H9 (cell line): Measurements from ENCODE around the gene NCOA4. TPM values are rescaled to one million over a fixed set of nuclear protein-coding genes. Genes with fewer than 3 reads are reported as not detected.

Source experiments
- DNase-seq: peaks from one replicate; pipeline ENCODE4 v3.0.0-alpha.2; 2017
- H2AFZ ChIP-seq: one replicate; pipeline ENCODE4 v1.6.1; 2013; ENCODE audit warnings: mild to moderate bottlenecking, low read length, control low read depth, moderate library complexity
- H2AK5ac ChIP-seq: 2 replicates; pipeline ENCODE4 v1.6.1; 2013; ENCODE audit warnings: low read length, control low read depth, mixed read lengths; ENCODE audit not compliant: insufficient read length
- H2BK120ac ChIP-seq: one replicate; pipeline ENCODE4 v1.6.1; 2013; ENCODE audit warnings: low read depth, mild to moderate bottlenecking, low read length, control low read depth, inconsistent platforms; ENCODE audit not compliant: poor library complexity, severe bottlenecking
- H2BK12ac ChIP-seq: 2 replicates; pipeline ENCODE4 v1.6.1; 2013; ENCODE audit warnings: low read length, control low read depth, mixed read lengths, low read depth; ENCODE audit not compliant: insufficient read length
- H2BK15ac ChIP-seq: 2 replicates; pipeline ENCODE4 v1.6.1; 2013; ENCODE audit warnings: low read depth, low read length, control low read depth
- H2BK20ac ChIP-seq: one replicate; pipeline ENCODE4 v1.6.1; 2013; ENCODE audit warnings: low read depth, mild to moderate bottlenecking, low read length, control low read depth, inconsistent platforms; ENCODE audit not compliant: poor library complexity, severe bottlenecking
- H2BK5ac ChIP-seq: 2 replicates; pipeline ENCODE4 v1.6.1; 2013; ENCODE audit warnings: low read length, control low read depth, mixed read lengths; ENCODE audit not compliant: insufficient read length
- H3K14ac ChIP-seq: 2 replicates; pipeline ENCODE4 v1.6.1; 2013; ENCODE audit warnings: low read length, control low read depth; ENCODE audit not compliant: insufficient read depth
- H3K18ac ChIP-seq: 2 replicates; pipeline ENCODE4 v1.6.1; 2013; ENCODE audit warnings: low read depth, mild to moderate bottlenecking, mixed read lengths, low read length, control low read depth; ENCODE audit not compliant: insufficient read length
- H3K23ac ChIP-seq: 2 replicates; pipeline ENCODE4 v1.6.1; 2013; ENCODE audit warnings: low read length, control low read depth, mixed read lengths, low read depth; ENCODE audit not compliant: insufficient read length
- H3K23me2 ChIP-seq: 2 replicates; pipeline ENCODE4 v1.6.1; 2013; ENCODE audit warnings: low read depth, mild to moderate bottlenecking, mixed read lengths, low read length, control low read depth; ENCODE audit not compliant: insufficient read length, poor library complexity, severe bottlenecking
- H3K27ac ChIP-seq: 2 replicates; pipeline ENCODE4 v1.5.1; 2013; ENCODE audit warnings: low read length, control low read depth, mixed read lengths, low read depth; ENCODE audit not compliant: insufficient read length
- H3K27me3 ChIP-seq: 2 replicates; pipeline ENCODE4 v1.6.1; 2013; ENCODE audit warnings: low read length, control low read depth, inconsistent platforms; ENCODE audit not compliant: insufficient read depth
- H3K4ac ChIP-seq: 2 replicates; pipeline ENCODE4 v1.6.1; 2013; ENCODE audit warnings: low read depth, mild to moderate bottlenecking, control low read depth, inconsistent platforms, low read length, moderate library complexity
- H3K4me1 ChIP-seq: 2 replicates; pipeline ENCODE4 v1.6.1; 2013; ENCODE audit warnings: low read length, control low read depth, inconsistent platforms; ENCODE audit not compliant: insufficient read depth
- H3K4me2 ChIP-seq: 2 replicates; pipeline ENCODE4 v1.6.1; 2013; ENCODE audit warnings: low read length, control low read depth, mixed read lengths; ENCODE audit not compliant: insufficient read length, insufficient read depth
- H3K56ac ChIP-seq: 2 replicates; pipeline ENCODE4 v1.6.1; 2013; ENCODE audit warnings: low read depth, mild to moderate bottlenecking, mixed read lengths, low read length, control low read depth; ENCODE audit not compliant: insufficient read length
- H3K79me1 ChIP-seq: 2 replicates; pipeline ENCODE4 v1.6.1; 2013; ENCODE audit warnings: low read depth, mild to moderate bottlenecking, moderate library complexity, low read length, control low read depth, inconsistent platforms; ENCODE audit not compliant: insufficient read depth, poor library complexity, severe bottlenecking
- H3K79me2 ChIP-seq: 2 replicates; pipeline ENCODE4 v1.6.1; 2013; ENCODE audit warnings: low read length, control low read depth, inconsistent platforms; ENCODE audit not compliant: insufficient read depth
- H3K9ac ChIP-seq: 2 replicates; pipeline ENCODE4 v1.6.1; 2013; ENCODE audit warnings: low read length, control low read depth, mixed read lengths; ENCODE audit not compliant: insufficient read length; ENCODE audit errors: extremely low read depth
- H3K9me3 ChIP-seq: one replicate; pipeline ENCODE4 v1.6.1; 2013; ENCODE audit warnings: low read depth, low read length, inconsistent platforms; ENCODE audit not compliant: control insufficient read depth
- H3T11ph ChIP-seq: one replicate; pipeline ENCODE4 v1.6.1; 2013; ENCODE audit warnings: mild to moderate bottlenecking, low read length, control low read depth, inconsistent platforms
- H4K20me1 ChIP-seq: one replicate; pipeline ENCODE4 v1.6.1; 2013; ENCODE audit not compliant: control insufficient read depth, insufficient read length, insufficient read depth
- H4K5ac ChIP-seq: 2 replicates; pipeline ENCODE4 v1.6.1; 2013; ENCODE audit warnings: low read depth, mild to moderate bottlenecking, mixed read lengths, low read length, control low read depth; ENCODE audit not compliant: insufficient read length
- H4K8ac ChIP-seq: replicated peaks from 2 replicates; pipeline ENCODE4 v1.6.1; 2013; ENCODE audit warnings: low read length, control low read depth, mixed read lengths, low read depth; ENCODE audit not compliant: insufficient read length
- H4K91ac ChIP-seq: 2 replicates; pipeline ENCODE4 v1.6.1; 2013; ENCODE audit warnings: low read depth, mild to moderate bottlenecking, moderate library complexity, mixed read lengths, low read length, control low read depth; ENCODE audit not compliant: insufficient read length
- H3K27ac Mint-ChIP-seq, 3 experiments: 2 replicates in 2 of 3; 3 replicates in 1 of 3; pipeline ENCODE4 v1.8.0; 2020 to 2021; ENCODE audit warnings: mixed read lengths in 3 of 3, mild to moderate bottlenecking in 1 of 3, moderate library complexity in 1 of 3
- H3K27me3 Mint-ChIP-seq: 2 replicates; pipeline ENCODE4 v1.8.0; 2021; ENCODE audit warnings: low read depth, mild to moderate bottlenecking, moderate library complexity, mixed read lengths
- H3K36me3 Mint-ChIP-seq, 3 experiments: 2 replicates in 2 of 3; 3 replicates in 1 of 3; pipeline ENCODE4 v1.8.0; 2020 to 2021; ENCODE audit warnings: low read depth in 3 of 3, mixed read lengths in 3 of 3; ENCODE audit not compliant: insufficient read depth in 1 of 3
- H3K4me1 Mint-ChIP-seq, 2 experiments: 2 replicates each; pipeline ENCODE4 v1.8.0; 2020; ENCODE audit warnings: mixed read lengths in 2 of 2
- H3K4me3 Mint-ChIP-seq, 2 experiments: 2 replicates in 1 of 2; 3 replicates in 1 of 2; pipeline ENCODE4 v1.8.0; 2020 to 2021; ENCODE audit warnings: mild to moderate bottlenecking in 2 of 2, mixed read lengths in 2 of 2, moderate library complexity in 1 of 2
- H3K9me3 Mint-ChIP-seq, 2 experiments: 2 replicates in 1 of 2; 3 replicates in 1 of 2; pipeline ENCODE4 v1.8.0; 2020; ENCODE audit warnings: mild to moderate bottlenecking in 2 of 2, mixed read lengths in 2 of 2, moderate library complexity in 1 of 2
- total RNA-seq: library from RNA; stranded (reverse); gene quantifications from 2 replicates; pipeline ENCODE4 v1.2.1, GENCODE V29; 2021
- TF ChIP-seq, protein P1 (sequence below): fragments of 200-600 bp; sonication (generic); conservative IDR thresholded peaks from 3 replicates; pipeline ENCODE4 v1.8.0; 2021; ENCODE audit warnings: antibody characterized with exemption, mild to moderate bottlenecking

NCOA4 gene
- total RNA-seq, 1 experiment from 2014 or later, result 83.3 TPM

DNA sequence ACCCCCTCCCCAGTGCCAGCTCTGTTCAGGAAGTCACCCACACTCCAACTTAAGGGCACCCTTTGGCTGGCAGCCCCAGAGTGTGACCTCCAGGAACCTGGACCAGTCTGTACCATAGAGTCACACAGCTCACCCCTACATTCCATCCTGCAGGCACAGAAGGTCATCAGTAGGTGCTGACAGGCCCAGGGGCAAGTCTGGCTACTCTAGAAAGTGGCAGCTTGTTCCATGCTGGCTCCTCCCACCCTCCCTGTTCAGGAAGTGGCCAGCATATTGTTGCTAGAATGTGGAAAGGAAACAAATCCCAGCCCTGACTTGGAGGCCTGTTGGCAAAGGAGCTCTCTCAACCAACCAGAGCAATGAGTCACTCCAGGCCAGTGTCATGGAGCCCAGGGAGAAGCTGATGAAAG, 3.2 kb upstream of the NCOA4 start:
- no peak overlapping the region for H3K4me2 ChIP-seq
- no peak overlapping the region for H2BK5ac ChIP-seq
- H2BK120ac ChIP-seq, result no peak overlapping the region
- no peaks in the 10 kb centered on the region for H3K4me1 ChIP-seq
- H3K79me2 ChIP-seq, result no peaks in the 10 kb centered on the region
- no peak overlapping the region for H3K27ac Mint-ChIP-seq
- H3K4me1 Mint-ChIP-seq, result peaks cover 12 to 19% of the 10 kb centered on the region in 2 experiments
- H3K23ac ChIP-seq, result no peak overlapping the region
- H3K9me3 ChIP-seq, result no peaks in the 10 kb centered on the region
- no peak overlapping the region for H3K4me3 Mint-ChIP-seq
- H3K79me1 ChIP-seq, result no peaks in the 10 kb centered on the region
- no peak overlapping the region for H3K27ac ChIP-seq
- no peak overlapping the region for H2BK15ac ChIP-seq
- H3K9me3 Mint-ChIP-seq, result no peaks in the 10 kb centered on the region
- H3T11ph ChIP-seq, result no peak overlapping the region
- peaks cover 3% of the 10 kb centered on the region for H3K23me2 ChIP-seq
- DNase-seq, result no peak
- no peak overlapping the region for H4K8ac ChIP-seq
- H4K20me1 ChIP-seq, result no peaks in the 10 kb centered on the region
- H4K91ac ChIP-seq, result no peak overlapping the region
- H3K27me3 Mint-ChIP-seq, result 0 out of 2 replicates have a peak, but pooled peaks cover 2% of the 10 kb centered on the region
- no peak overlapping the region for H2BK20ac ChIP-seq
- no peak overlapping the region for H3K4ac ChIP-seq
- H3K18ac ChIP-seq, result no peak overlapping the region
- no peaks in the 10 kb centered on the region for H3K27me3 ChIP-seq
- no peak overlapping the region; the same call in 1 of the 2 replicates for H3K14ac ChIP-seq
- no peak overlapping the region for H4K5ac ChIP-seq
- H3K9ac ChIP-seq, result no peak overlapping the region
- H2BK12ac ChIP-seq, result no peak overlapping the region
- no peak overlapping the region for H2AFZ ChIP-seq
- no peaks in the 10 kb centered on the region for H3K36me3 Mint-ChIP-seq
- TF ChIP-seq, protein P1, sequence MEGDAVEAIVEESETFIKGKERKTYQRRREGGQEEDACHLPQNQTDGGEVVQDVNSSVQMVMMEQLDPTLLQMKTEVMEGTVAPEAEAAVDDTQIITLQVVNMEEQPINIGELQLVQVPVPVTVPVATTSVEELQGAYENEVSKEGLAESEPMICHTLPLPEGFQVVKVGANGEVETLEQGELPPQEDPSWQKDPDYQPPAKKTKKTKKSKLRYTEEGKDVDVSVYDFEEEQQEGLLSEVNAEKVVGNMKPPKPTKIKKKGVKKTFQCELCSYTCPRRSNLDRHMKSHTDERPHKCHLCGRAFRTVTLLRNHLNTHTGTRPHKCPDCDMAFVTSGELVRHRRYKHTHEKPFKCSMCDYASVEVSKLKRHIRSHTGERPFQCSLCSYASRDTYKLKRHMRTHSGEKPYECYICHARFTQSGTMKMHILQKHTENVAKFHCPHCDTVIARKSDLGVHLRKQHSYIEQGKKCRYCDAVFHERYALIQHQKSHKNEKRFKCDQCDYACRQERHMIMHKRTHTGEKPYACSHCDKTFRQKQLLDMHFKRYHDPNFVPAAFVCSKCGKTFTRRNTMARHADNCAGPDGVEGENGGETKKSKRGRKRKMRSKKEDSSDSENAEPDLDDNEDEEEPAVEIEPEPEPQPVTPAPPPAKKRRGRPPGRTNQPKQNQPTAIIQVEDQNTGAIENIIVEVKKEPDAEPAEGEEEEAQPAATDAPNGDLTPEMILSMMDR, result no peak
- H2AK5ac ChIP-seq, result no peak overlapping the region
- H3K56ac ChIP-seq, result no peak overlapping the region
